H1 (cell line): ENCODE measurements around the gene SMARCA4. TPM values are rescaled to one million over a fixed set of nuclear protein-coding genes. Genes with fewer than 3 reads are reported as not detected.

Source experiments
- RAD21 ChIP-seq, 2 experiments: IDR thresholded peaks in 1 of 2; conservative IDR thresholded peaks in 1 of 2; 2 replicates each; pipeline ENCODE4 v1.6.1; 2011; ENCODE audit warnings: low read depth in 2 of 2, low read length in 2 of 2, improper control_type of control experiment in 1 of 2, inconsistent platforms in 1 of 2, mild to moderate bottlenecking in 1 of 2, moderate library complexity in 1 of 2
- SIRT6 ChIP-seq: IDR thresholded peaks from one replicate; pipeline ENCODE4 v1.7.1; 2012; ENCODE audit warnings: low read length, inconsistent platforms
- SP2 ChIP-seq: IDR thresholded peaks from 2 replicates; pipeline ENCODE4 v1.6.1; 2012; ENCODE audit warnings: mild to moderate bottlenecking, low read length, inconsistent platforms
- polyA plus RNA-seq, 7 experiments: library from polyadenylated mRNA; depleted of rRNA in 3 of 7; stranded (reverse) in 5 of 7; unstranded in 2 of 7; fragments of >200 nt in 5 of 7; fragments of 200-250 nt in 2 of 7; gene quantifications; 1 replicate in 5 of 7; 2 replicates in 1 of 7; 4 replicates in 1 of 7; pipeline versions ENCODE4 v1.2.1 to v1.2.3, GENCODE V29; 2011 to 2013; ENCODE audit warnings: missing spikeins in 2 of 7, mixed read lengths in 2 of 7
- total RNA-seq: library from RNA; stranded (reverse); fragmentation: NEBNext Ultra II Directional; extraction: Animal tissue kit (Norgen Biotek cat#: 25700); gene quantifications from 2 replicates; pipeline ENCODE4 v1.2.1, GENCODE V29; 2021
- TF ChIP-seq, protein P1 (sequence below), 3 experiments: IDR thresholded peaks; 1 replicate in 2 of 3; 2 replicates in 1 of 3; pipeline versions ENCODE4 v1.5.1 to v1.6.1; 2011; ENCODE audit warnings: low read length in 3 of 3, mild to moderate bottlenecking in 3 of 3, inconsistent platforms in 2 of 3, low read depth in 1 of 3, moderate library complexity in 1 of 3; ENCODE audit not compliant: insufficient read depth in 1 of 3; ENCODE audit errors: control extremely low read depth in 1 of 3
- TF ChIP-seq, protein P2 (sequence below): IDR thresholded peaks from 2 replicates; pipeline ENCODE4 v1.6.1; 2012; ENCODE audit warnings: inconsistent platforms

Gene SMARCA4
- total and polyA plus RNA-seq, 2 of the 8 experiments (the other 6 are each of a cell fraction or from before 2014, with no cell fraction given), result 86.4 to 263 TPM

DNA sequence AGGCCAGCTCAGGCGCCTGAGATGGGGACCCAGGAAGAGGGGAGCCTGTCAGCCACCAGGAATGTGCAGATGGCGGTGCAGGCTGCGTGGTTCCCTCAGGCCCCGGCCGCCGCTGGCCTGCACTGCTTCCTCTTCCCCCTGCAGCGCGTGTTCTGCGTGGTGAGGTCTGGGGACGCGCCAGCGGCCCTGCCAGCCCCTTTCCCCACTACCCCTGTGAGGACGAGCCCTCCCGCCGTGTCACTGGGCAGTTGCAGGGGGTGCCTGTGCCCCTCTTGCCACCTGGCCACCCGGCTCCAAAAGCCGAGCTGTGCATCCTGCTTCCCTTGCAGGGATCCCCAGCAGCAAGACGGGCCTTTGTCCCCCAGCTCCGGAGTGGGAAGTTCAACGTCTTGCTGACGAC lies 58.4 kb downstream of the SMARCA4 start (continued):
- TF ChIP-seq, protein P1, sequence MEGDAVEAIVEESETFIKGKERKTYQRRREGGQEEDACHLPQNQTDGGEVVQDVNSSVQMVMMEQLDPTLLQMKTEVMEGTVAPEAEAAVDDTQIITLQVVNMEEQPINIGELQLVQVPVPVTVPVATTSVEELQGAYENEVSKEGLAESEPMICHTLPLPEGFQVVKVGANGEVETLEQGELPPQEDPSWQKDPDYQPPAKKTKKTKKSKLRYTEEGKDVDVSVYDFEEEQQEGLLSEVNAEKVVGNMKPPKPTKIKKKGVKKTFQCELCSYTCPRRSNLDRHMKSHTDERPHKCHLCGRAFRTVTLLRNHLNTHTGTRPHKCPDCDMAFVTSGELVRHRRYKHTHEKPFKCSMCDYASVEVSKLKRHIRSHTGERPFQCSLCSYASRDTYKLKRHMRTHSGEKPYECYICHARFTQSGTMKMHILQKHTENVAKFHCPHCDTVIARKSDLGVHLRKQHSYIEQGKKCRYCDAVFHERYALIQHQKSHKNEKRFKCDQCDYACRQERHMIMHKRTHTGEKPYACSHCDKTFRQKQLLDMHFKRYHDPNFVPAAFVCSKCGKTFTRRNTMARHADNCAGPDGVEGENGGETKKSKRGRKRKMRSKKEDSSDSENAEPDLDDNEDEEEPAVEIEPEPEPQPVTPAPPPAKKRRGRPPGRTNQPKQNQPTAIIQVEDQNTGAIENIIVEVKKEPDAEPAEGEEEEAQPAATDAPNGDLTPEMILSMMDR (IDR thresholded peaks at IDR 0.05; ENCODE audit: control extremely low read depth in 1 of 3, insufficient read depth in 1 of 3, low read depth in 1 of 3, low read length in 3 of 3), result no peak
- TF ChIP-seq, protein P2, sequence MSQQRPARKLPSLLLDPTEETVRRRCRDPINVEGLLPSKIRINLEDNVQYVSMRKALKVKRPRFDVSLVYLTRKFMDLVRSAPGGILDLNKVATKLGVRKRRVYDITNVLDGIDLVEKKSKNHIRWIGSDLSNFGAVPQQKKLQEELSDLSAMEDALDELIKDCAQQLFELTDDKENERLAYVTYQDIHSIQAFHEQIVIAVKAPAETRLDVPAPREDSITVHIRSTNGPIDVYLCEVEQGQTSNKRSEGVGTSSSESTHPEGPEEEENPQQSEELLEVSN, result no peak
- TF ChIP-seq SIRT6, result no peak
- TF ChIP-seq SP2, result no peak
- TF ChIP-seq RAD21 (IDR thresholded peaks at IDR 0.05 in 1 of 2, conservative IDR thresholded peaks at IDR 0.05 in 1 of 2; ENCODE audit: low read depth in 2 of 2, low read length in 2 of 2), result no peak
